ENCODE results near the gene SPATA31D4. TPM values are rescaled to one million over a fixed set of nuclear protein-coding genes. Genes with fewer than 3 reads are reported as not detected.
"Not testable (repeated sequence)": the region's sequence is repeated elsewhere in the genome, so short reads cannot be mapped to it uniquely, and the experiment has no call there.

The SPATA31D4 gene
- total RNA-seq, 1 experiment from 2014 or later, result not detected

- DNase-seq, result no peak
- Mint-ChIP-seq H3K27me3 (ENCODE audit: unreplicated experiment) (no peaks in the 10 kb centered on the region), H3K4me3 (ENCODE audit: low read depth, unreplicated experiment) (no peak overlapping the region), H3K9me3 (ENCODE audit: low read depth, unreplicated experiment) (no peaks in the 10 kb centered on the region), H3K4me1 (ENCODE audit: low read depth, unreplicated experiment) (no peaks in the 10 kb centered on the region), H3K27ac (ENCODE audit: unreplicated experiment) (no peak overlapping the region), H3K36me3 (ENCODE audit: insufficient read depth, unreplicated experiment) (no peaks in the 10 kb centered on the region)
- no peak for TF ChIP-seq CTCF (IDR thresholded peaks at IDR 0.05; ENCODE audit: unreplicated experiment)
- CTCF ChIA-PET, result no interaction called here
- BruUV-seq (replicated peaks), result no TSS peak
- intact Hi-C loops (cut with micrococcal nuclease; ENCODE audit: unreplicated experiment), result no loop called here
Observed at GRCh38 chr9:81912135-81912534, 16.1 kb upstream of the SPATA31D4 start.

GRCh38 chr9:81915801-81916505 is 12.3 kb upstream of the SPATA31D4 start:
- CTCF ChIA-PET, result no interaction called here
- no peaks in the 10 kb centered on the region for H3K4me1 Mint-ChIP-seq (ENCODE audit: low read depth, unreplicated experiment)
- H3K9me3 Mint-ChIP-seq (ENCODE audit: low read depth, unreplicated experiment), result no peaks in the 10 kb centered on the region
- no peak overlapping the region for H3K4me3 Mint-ChIP-seq (ENCODE audit: low read depth, unreplicated experiment)
- H3K27me3 Mint-ChIP-seq (ENCODE audit: unreplicated experiment), result no peaks in the 10 kb centered on the region
- no peaks in the 10 kb centered on the region for H3K36me3 Mint-ChIP-seq (ENCODE audit: insufficient read depth, unreplicated experiment)
- H3K27ac Mint-ChIP-seq (ENCODE audit: unreplicated experiment), result no peak overlapping the region
- TF ChIP-seq CTCF (IDR thresholded peaks at IDR 0.05; ENCODE audit: unreplicated experiment), result no peak
- BruUV-seq (replicated peaks), result no TSS peak
- intact Hi-C loops (cut with micrococcal nuclease; ENCODE audit: unreplicated experiment), result no loop called here
- no peak for DNase-seq

GRCh38 chr9:81918507-81918906 is 9.7 kb upstream of the SPATA31D4 start:
- H3K27me3 Mint-ChIP-seq (ENCODE audit: unreplicated experiment); H3K4me1 Mint-ChIP-seq (ENCODE audit: low read depth, unreplicated experiment); intact Hi-C loops (cut with micrococcal nuclease; ENCODE audit: unreplicated experiment); H3K9me3 Mint-ChIP-seq (ENCODE audit: low read depth, unreplicated experiment); H3K27ac Mint-ChIP-seq (ENCODE audit: unreplicated experiment); H3K36me3 Mint-ChIP-seq (ENCODE audit: insufficient read depth, unreplicated experiment); DNase-seq; BruUV-seq (replicated peaks); CTCF ChIA-PET; H3K4me3 Mint-ChIP-seq (ENCODE audit: low read depth, unreplicated experiment): not testable (repeated sequence)

DNA sequence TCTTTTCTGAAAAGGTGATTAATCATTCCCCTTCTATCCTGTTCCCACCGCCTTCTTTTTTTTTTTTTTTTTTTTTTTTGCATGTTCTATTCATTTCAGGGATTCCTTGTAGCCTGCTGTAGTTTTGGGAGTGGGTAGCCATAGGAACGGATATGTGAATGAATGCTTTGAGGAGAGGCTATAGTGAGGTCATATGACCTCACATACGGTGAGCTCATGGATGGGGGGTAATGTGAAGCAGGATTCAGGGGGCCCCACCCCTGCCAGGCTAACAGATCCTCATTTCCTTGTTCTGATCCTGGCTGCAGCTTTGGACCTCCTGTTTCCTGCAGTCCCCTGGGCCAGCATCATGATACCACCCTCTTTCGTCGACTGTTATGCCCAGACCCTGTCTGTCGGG is 1.9 kb downstream of the SPATA31D4 start:
- intact Hi-C loops (cut with micrococcal nuclease; ENCODE audit: unreplicated experiment); CTCF ChIA-PET; BruUV-seq (replicated peaks); H3K27ac Mint-ChIP-seq (ENCODE audit: unreplicated experiment); H3K36me3 Mint-ChIP-seq (ENCODE audit: insufficient read depth, unreplicated experiment); H3K4me1 Mint-ChIP-seq (ENCODE audit: low read depth, unreplicated experiment); H3K4me3 Mint-ChIP-seq (ENCODE audit: low read depth, unreplicated experiment); DNase-seq; H3K9me3 Mint-ChIP-seq (ENCODE audit: low read depth, unreplicated experiment); H3K27me3 Mint-ChIP-seq (ENCODE audit: unreplicated experiment): not testable (repeated sequence)

- not testable (repeated sequence) for H3K27me3 Mint-ChIP-seq (ENCODE audit: unreplicated experiment); BruUV-seq (replicated peaks)
Observed at GRCh38 chr9:81933547-81933946, 5.3 kb downstream of the SPATA31D4 start.

DNA sequence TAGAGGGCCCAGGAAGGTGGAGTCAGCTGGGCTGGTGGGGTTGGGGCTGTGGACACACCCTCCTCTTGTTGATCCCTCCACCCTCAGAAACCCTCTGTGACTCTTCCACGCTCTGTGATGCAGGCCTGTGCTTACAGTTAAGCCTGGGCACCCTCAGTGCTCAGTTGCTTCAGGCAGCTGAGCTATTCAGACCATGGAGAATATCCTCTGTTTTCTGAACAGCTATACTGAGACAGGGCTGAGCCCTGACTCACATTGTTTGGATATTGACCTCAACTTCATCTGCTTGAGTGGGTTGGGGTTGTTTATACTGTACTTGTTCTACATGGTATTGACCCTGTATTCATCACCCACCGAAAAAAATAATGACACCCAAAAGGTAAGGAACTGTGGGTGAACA is 15.2 kb downstream of the SPATA31D4 start, which contains the start of gene SPATA31D3:
Gene SPATA31D3, plus strand, starts transcription at position 108 of the 400 bp plus-strand sequence. Its CDS starts 86 bp downstream, at position 194.
- BruUV-seq (replicated peaks); H3K9me3 Mint-ChIP-seq (ENCODE audit: low read depth, unreplicated experiment); CTCF ChIA-PET; H3K27ac Mint-ChIP-seq (ENCODE audit: unreplicated experiment); DNase-seq; H3K36me3 Mint-ChIP-seq (ENCODE audit: insufficient read depth, unreplicated experiment); intact Hi-C loops (cut with micrococcal nuclease; ENCODE audit: unreplicated experiment); H3K27me3 Mint-ChIP-seq (ENCODE audit: unreplicated experiment); H3K4me3 Mint-ChIP-seq (ENCODE audit: low read depth, unreplicated experiment); H3K4me1 Mint-ChIP-seq (ENCODE audit: low read depth, unreplicated experiment): not testable (repeated sequence)

More at GRCh38 chr9:81933547-81933946, 5.3 kb downstream of the SPATA31D4 start:
- H3K9me3 Mint-ChIP-seq (ENCODE audit: low read depth, unreplicated experiment); H3K4me1 Mint-ChIP-seq (ENCODE audit: low read depth, unreplicated experiment); DNase-seq; H3K27ac Mint-ChIP-seq (ENCODE audit: unreplicated experiment); intact Hi-C loops (cut with micrococcal nuclease; ENCODE audit: unreplicated experiment); H3K36me3 Mint-ChIP-seq (ENCODE audit: insufficient read depth, unreplicated experiment); H3K4me3 Mint-ChIP-seq (ENCODE audit: low read depth, unreplicated experiment); CTCF ChIA-PET: not testable (repeated sequence)

GRCh38 chr9:81948650-81949049 is 20.4 kb downstream of the SPATA31D4 start:
- intact Hi-C loops (cut with micrococcal nuclease; ENCODE audit: unreplicated experiment); H3K4me3 Mint-ChIP-seq (ENCODE audit: low read depth, unreplicated experiment); CTCF ChIA-PET; H3K27ac Mint-ChIP-seq (ENCODE audit: unreplicated experiment); DNase-seq; H3K9me3 Mint-ChIP-seq (ENCODE audit: low read depth, unreplicated experiment); H3K4me1 Mint-ChIP-seq (ENCODE audit: low read depth, unreplicated experiment); BruUV-seq (replicated peaks); H3K36me3 Mint-ChIP-seq (ENCODE audit: insufficient read depth, unreplicated experiment): not testable (repeated sequence)
- H3K27me3 Mint-ChIP-seq (ENCODE audit: unreplicated experiment), result peaks cover 13% of the 10 kb centered on the region
